Fibroblast of skin of right quadriceps (primary cell): ENCODE data around the gene SYNPO2.

Experiments used
- DNase-seq: peaks from one replicate; pipeline ENCODE4 v3.0.0-alpha.2; 2013

Gene SYNPO2

DNA sequence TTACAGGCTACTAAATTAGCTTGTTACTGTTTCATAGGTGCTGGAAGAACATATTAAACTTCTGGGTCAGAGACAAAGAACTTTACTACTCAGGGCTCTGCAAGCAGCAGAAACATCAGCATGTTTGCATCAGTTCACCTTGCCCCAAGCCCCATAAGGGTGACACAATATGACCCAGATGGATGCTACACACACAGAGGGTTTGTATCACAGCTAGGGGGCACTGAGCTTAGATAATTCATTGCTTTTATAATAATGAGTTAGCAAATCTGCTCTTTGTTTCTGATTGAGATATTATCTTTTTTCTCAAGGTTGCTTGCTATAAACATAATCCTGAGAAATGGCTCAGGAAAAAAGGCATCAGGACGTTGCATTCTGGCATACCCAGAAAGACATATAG lies 4.8 kb upstream of the SYNPO2 start:
- DNase-seq, result no peak

GRCh38 chr4:118884716-118885115 lies 3.9 kb upstream of the SYNPO2 start:
- DNase-seq, result no peak

DNA sequence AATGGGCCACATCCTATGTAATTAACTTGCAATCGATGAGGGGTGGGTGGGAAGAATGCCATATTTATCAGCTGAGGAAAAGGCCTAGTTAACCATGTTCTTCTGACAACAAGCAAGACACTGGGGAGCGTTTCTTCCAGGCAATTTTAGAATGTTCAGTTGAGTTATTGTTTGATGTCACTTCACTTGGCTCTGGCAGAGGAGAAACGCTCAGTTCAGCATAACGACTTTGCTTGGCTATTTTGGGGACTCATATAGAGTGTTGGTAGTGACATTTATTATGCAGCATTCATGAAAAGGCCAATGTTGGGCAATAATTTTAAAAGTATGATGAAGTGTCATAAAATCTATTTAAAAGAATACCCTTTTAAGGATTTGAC lies 648 bp downstream of the SYNPO2 start:
- no peak for DNase-seq

GRCh38 chr4:118894034-118894433 lies 5.4 kb downstream of the SYNPO2 start:
- no peak for DNase-seq

- DNase-seq, result no peak
Measured at GRCh38 chr4:118898221-118898620, 9.6 kb downstream of the SYNPO2 start.

GRCh38 chr4:118898684-118899138 lies 10.1 kb downstream of the SYNPO2 start:
- no peak for DNase-seq

GRCh38 chr4:118904418-118904817 lies 15.8 kb downstream of the SYNPO2 start:
- no peak for DNase-seq

GRCh38 chr4:118904935-118905334 lies 16.3 kb downstream of the SYNPO2 start:
- no peak for DNase-seq

DNA sequence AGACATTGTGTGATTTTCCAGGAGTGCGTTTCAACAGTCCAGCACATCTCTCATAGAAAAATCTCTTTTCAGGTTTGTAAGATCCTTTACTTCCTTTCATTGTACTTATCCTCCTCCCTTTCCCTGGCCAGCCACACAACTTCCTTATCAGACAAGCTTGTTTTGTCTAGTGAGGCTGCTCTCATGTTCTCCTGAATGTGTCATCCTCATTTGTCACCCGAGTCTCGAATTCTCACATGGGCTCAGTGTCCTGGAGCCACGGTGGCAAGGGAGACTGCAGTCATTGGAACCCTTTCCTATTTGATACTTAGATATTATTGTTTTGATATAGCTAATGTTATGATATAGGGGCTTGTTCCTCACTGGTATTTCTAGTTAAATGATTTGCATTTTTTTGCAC lies 16.9 kb downstream of the SYNPO2 start:
- no peak for DNase-seq

GRCh38 chr4:118909173-118909956 lies 20.7 kb downstream of the SYNPO2 start:
- DNase-seq, result no peak

DNA sequence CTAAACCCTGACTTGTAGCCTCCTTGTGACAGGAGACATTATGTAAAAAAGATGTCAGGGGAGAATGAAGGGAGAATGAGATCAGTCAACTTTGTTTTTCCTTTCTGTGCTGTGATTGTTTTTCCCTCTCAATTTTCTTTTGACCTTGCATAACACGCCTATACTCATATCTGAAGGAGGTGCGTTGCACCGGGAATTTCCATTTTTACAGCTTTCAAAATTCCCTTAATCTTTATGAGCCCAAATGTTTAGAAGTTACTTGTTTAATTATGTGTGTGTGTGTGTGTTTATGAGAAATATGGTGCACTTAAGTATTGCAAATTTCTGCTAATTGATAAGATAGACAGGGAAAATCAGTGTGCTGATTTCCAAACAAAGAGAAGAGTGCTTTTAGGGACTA lies 21.6 kb downstream of the SYNPO2 start:
- DNase-seq, result no peak

GRCh38 chr4:118911238-118911703 lies 22.6 kb downstream of the SYNPO2 start:
- peak; percentile 87 for DNase-seq

DNA sequence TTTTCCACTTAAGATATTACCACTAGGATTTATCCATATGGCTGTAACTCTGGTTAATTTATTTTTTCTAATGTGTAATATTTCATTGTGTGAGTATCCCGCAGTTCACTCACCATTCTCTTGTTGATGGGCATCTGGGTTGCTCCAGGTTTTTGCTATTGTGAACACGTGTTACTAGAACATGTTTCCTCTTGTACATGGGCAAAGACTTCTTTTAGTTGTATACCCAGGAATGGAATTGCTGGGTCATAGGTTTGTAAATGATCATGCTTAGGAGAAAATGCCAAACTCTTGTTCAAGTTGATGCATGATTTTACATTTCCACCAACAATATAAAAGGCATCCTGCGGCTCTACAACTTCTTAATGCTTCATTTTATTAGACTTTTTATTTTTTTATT lies 26.8 kb downstream of the SYNPO2 start:
- DNase-seq, result no peak

DNA sequence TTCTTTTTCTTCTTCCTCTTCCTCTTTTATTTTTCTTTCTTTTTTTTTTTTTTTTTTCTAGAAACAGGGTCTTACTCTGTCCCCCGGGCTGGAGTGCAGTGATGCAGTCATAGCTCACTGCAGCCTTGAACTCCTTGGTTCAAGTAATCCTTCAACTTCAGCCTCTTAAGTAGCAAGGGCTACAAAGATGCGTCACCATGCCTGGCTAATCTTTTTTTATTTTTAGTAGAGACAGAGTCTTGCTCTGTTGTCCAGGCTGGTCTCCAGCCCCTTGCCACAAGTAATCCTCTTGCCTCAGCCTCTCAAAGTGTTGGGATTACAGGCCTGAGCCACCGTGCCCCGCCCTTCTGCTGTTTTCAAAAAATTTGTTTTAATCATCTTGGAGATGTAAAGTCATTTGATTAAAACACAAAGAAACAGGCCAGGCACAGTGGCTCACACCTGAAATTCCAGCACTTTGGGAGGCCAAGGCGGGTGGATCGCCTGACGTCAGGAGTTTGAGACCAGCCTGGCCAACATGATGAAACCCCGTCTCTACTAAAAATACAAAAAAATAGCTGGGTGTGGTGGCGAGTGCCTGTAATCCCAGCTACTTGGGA lies 28.1 kb downstream of the SYNPO2 start:
- no peak for DNase-seq

DNA sequence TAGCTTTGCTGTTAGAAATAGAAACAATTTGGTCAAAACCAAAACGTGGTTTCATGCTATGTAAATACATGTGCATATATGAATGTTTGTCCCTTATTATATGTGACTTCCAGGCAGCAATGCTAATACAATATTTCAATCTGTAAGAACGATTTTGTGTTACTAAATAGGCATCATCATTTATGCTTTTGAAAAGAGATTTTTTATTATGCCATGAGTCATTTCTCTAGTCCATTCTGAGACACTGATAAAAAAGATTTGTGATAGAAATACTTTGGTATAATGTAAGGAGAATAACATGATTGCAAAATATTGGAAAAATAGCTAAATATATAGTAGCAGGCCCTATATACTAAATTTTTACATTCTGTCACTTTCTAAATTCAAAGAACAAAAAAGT lies 28.9 kb downstream of the SYNPO2 start:
- peak; percentile 44 for DNase-seq

- peak; percentile 96 for DNase-seq
Measured at GRCh38 chr4:118918388-118918787, 29.7 kb downstream of the SYNPO2 start.

DNA sequence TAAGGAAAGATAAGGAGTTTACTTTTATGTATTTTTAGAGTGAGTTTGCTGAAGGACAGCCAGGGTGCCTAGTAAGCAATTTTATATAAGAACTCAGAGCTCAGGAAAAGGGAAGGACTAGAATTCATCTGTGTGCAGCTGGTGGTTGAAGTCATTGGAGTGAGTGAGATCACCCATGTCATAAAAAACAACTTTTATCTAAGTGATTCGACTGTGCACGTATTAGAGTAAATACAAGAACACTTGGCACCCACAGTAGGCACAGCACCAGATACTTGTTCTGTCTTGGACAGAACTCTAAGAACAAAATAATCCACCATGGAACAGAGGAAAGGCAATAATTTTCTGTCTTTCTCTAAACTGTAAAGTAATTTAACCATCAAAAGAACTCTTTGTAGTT lies 31.6 kb downstream of the SYNPO2 start:
- DNase-seq, result peak; percentile 34

DNA sequence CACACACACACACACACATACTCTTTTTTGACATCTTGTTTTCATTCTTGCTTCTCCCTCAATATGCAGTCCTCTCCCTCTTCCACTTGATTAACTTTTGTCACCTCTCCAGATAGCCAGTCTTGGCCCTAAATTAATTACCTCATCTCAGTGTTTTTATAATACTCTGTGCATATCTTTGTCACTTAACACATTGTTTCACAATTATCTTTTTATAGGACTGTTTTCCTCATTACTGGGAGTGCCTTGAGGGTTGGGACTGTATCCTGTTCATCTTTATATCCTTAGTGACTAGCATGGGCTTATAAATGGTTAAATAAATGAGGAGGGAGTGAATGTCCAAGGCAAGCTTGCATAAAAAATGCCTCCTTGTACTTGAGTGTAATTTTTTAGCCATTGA lies 33.1 kb downstream of the SYNPO2 start:
- no peak for DNase-seq

DNA sequence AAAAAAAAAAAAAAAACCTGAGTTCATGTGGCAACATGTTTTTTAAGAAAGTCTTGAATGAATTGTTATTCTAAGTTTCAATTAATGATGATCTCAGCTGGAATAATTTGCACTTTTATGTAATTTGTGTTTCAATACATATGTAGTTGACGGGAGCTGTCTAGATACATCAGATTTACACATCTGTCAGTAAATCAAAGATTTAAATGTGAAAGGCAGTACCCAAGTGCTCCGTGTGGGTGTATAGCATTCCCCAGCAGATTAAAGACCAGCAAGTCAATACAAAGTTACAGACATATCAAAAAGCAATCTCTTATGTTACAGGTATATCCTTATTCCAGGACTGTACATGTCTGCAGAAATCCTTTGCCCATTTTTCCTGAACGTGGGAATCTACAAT lies 35.2 kb downstream of the SYNPO2 start:
- no peak for DNase-seq

GRCh38 chr4:118927974-118928373 lies 39.3 kb downstream of the SYNPO2 start:
- DNase-seq, result no peak

DNA sequence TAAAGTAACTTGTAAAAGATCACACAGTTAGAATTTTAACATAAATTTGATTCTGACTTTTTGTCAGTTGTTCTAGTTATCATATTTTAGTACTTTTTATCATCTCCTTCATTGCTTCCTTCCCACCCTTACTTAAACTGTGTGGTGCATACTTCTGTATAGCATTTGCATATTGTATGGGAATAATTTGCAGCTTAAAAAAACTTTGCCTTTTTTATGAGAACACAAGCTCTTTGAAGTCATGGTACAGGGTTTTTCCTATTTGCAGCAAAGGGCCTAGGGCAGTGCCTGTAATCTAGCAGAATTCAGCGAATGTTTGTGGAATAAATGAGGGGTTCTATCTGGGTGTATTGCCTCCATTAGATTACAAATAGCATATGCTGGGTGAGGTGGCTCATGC lies 41.6 kb downstream of the SYNPO2 start:
- no peak for DNase-seq

- peak; percentile 56 for DNase-seq
Measured at GRCh38 chr4:118931786-118932185, 43.1 kb downstream of the SYNPO2 start.

DNA sequence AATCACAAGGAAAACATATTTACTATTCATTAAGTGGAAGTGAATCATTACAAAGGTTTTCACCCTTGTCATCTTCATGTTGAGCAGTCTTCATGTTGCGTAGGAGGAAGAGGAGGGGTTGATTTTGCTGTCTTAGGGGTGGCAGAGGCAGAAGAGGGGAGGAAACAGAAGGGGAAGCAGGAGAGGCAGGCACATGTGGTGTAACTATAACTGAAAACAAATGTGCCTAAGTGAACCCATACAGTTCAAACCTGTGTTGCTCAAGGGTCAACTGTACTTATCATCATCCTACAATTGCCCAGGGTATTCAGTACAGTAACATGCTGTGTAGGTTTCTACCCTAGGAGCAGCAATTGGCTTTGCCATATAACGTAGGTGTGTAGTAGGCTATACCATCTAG lies 47.2 kb downstream of the SYNPO2 start:
- DNase-seq, result no peak

GRCh38 chr4:118936406-118936805 lies 47.8 kb downstream of the SYNPO2 start:
- no peak for DNase-seq
